Neuronal stem cell (in vitro differentiated cells): ENCODE results near the gene FGD1. TPM values are rescaled to one million over a fixed set of nuclear protein-coding genes. Genes with fewer than 3 reads are reported as not detected.
A peak's percentile ranks its signal among the peaks of the same experiment; 100 is the strongest.
"Not testable (repeated sequence)": the region's sequence is repeated elsewhere in the genome, so short reads cannot be mapped to it uniquely, and the experiment has no call there.

Source experiments
- DNase-seq: peaks from one replicate; pipeline ENCODE4 v3.0.0-alpha.2; 2013; ENCODE audit warnings: low spot score
- H2AFZ ChIP-seq: one replicate; pipeline ENCODE4 v1.6.1; 2013; ENCODE audit warnings: mild to moderate bottlenecking, low read length, inconsistent platforms
- H2AK5ac ChIP-seq: 2 replicates; pipeline ENCODE4 v1.6.1; 2013; ENCODE audit warnings: low read depth, mild to moderate bottlenecking, inconsistent platforms, low read length, moderate library complexity, mixed read lengths
- H2BK120ac ChIP-seq: 2 replicates; pipeline ENCODE4 v1.6.1; 2013; ENCODE audit warnings: low read depth, mild to moderate bottlenecking, inconsistent platforms, low read length, moderate library complexity, mixed read lengths
- H2BK12ac ChIP-seq: one replicate; pipeline ENCODE4 v1.6.1; 2013; ENCODE audit warnings: low read length, inconsistent platforms
- H2BK15ac ChIP-seq: 2 replicates; pipeline ENCODE4 v1.6.1; 2013; ENCODE audit warnings: mild to moderate bottlenecking, low read length, inconsistent platforms, mixed read lengths
- H2BK5ac ChIP-seq: one replicate; pipeline ENCODE4 v1.6.1; 2013; ENCODE audit warnings: inconsistent platforms, mild to moderate bottlenecking, low read length, moderate library complexity
- H3K14ac ChIP-seq: one replicate; pipeline ENCODE4 v1.6.1; 2013; ENCODE audit warnings: low read length, inconsistent platforms
- H3K18ac ChIP-seq: 2 replicates; pipeline ENCODE4 v1.6.1; 2013; ENCODE audit warnings: low read length, inconsistent platforms
- H3K23ac ChIP-seq: 2 replicates; pipeline ENCODE4 v1.6.1; 2013; ENCODE audit warnings: low read depth, mild to moderate bottlenecking, mixed read lengths, low read length, inconsistent platforms; ENCODE audit not compliant: poor library complexity
- H3K27ac ChIP-seq: replicated peaks from 3 replicates; pipeline ENCODE4 v1.5.1; 2013; ENCODE audit warnings: low read length, inconsistent platforms
- H3K27me3 ChIP-seq, 3 experiments: 2 replicates each; pipeline ENCODE4 v1.6.1; 2013; ENCODE audit warnings: low read length in 3 of 3, mild to moderate bottlenecking in 2 of 3, inconsistent platforms in 1 of 3, low read depth in 1 of 3, mixed read lengths in 1 of 3, moderate library complexity in 1 of 3; ENCODE audit not compliant: control insufficient read depth in 3 of 3, insufficient read depth in 3 of 3
- H3K36me3 ChIP-seq, 2 donors: replicated peaks in 1 of 2; 2 replicates each; pipeline ENCODE4 v1.6.1; 2013; ENCODE audit warnings: low read length in 2 of 2; ENCODE audit not compliant: control insufficient read depth in 2 of 2, insufficient read depth in 2 of 2
- H3K4ac ChIP-seq: 2 replicates; pipeline ENCODE4 v1.6.1; 2013; ENCODE audit warnings: inconsistent platforms, mild to moderate bottlenecking, low read length, moderate library complexity
- H3K4me1 ChIP-seq, 2 donors: 1 replicate in 1 of 2; 2 replicates in 1 of 2; pipeline ENCODE4 v1.6.1; 2013; ENCODE audit warnings: low read length in 2 of 2, low read depth in 1 of 2; ENCODE audit not compliant: control insufficient read depth in 2 of 2, insufficient read depth in 1 of 2
- H3K4me2 ChIP-seq: one replicate; pipeline ENCODE4 v1.6.1; 2013; ENCODE audit warnings: mild to moderate bottlenecking, low read length, inconsistent platforms; ENCODE audit not compliant: insufficient read depth, poor library complexity, severe bottlenecking
- H3K4me3 ChIP-seq, 2 donors: 2 replicates each; pipeline ENCODE4 v1.5.1; 2013; ENCODE audit warnings: low read length in 2 of 2, mild to moderate bottlenecking in 2 of 2, inconsistent platforms in 1 of 2, moderate library complexity in 1 of 2
- H3K79me1 ChIP-seq: one replicate; pipeline ENCODE4 v1.6.1; 2013; ENCODE audit warnings: low read depth, mild to moderate bottlenecking, inconsistent platforms, low read length, moderate library complexity
- H3K9ac ChIP-seq: one replicate; pipeline ENCODE4 v1.6.1; 2013; ENCODE audit warnings: mild to moderate bottlenecking, low read depth, low read length, inconsistent platforms; ENCODE audit not compliant: poor library complexity
- H3K9me3 ChIP-seq, 2 donors: replicated peaks in 1 of 2; 2 replicates each; pipeline versions ENCODE3 to v1.6.1; 2013; ENCODE audit warnings: low read length in 2 of 2, mild to moderate bottlenecking in 2 of 2, inconsistent platforms in 1 of 2, low read depth in 1 of 2, mixed read lengths in 1 of 2, moderate library complexity in 1 of 2; ENCODE audit not compliant: control insufficient read depth in 2 of 2, insufficient read depth in 1 of 2
- H4K8ac ChIP-seq: one replicate; pipeline ENCODE4 v1.6.1; 2013; ENCODE audit warnings: low read depth, mild to moderate bottlenecking, inconsistent platforms, low read length, moderate library complexity
- H4K91ac ChIP-seq: one replicate; pipeline ENCODE4 v1.6.1; 2013; ENCODE audit warnings: low read length, low read depth, mild to moderate bottlenecking, inconsistent platforms; ENCODE audit not compliant: poor library complexity
- WGBS, 2 donors: extraction: QIAGEN DNeasy Blood & Tissue Kit; methylation state at CpG; one replicate each; pipeline ENCODE4 v1.1.7; 2013; ENCODE audit warnings: missing lambda C conversion rate in 2 of 2, mixed read lengths in 1 of 2; ENCODE audit not compliant: insufficient read length in 2 of 2, insufficient replicate concordance in 1 of 2; ENCODE audit errors: extremely low coverage in 2 of 2; 5-methylcytosine and 5-hydroxymethylcytosine counted together
- polyA plus RNA-seq, 2 experiments: library from polyadenylated mRNA; stranded (reverse); fragments of 200-250 nt; gene quantifications; one replicate each; pipeline ENCODE4 v1.2.3, GENCODE V29; 2013

The FGD1 gene
- polyA plus RNA-seq (2013, experiment 1 of 2): 26.3 TPM
- 26.3 TPM for polyA plus RNA-seq (2013, experiment 2 of 2)

GRCh38 chrX:54495814-54496516 lies at the start of gene FGD1:
Gene FGD1 (minus strand): TSS chrX:54496234. CDS start chrX:54495432, 802 bp downstream.
- Histone ChIP-seq H3K9ac (peak within 1 kb of the TSS; percentile 83), H4K8ac (no peak within 1 kb of the TSS), H3K79me1 (no peaks in the 10 kb centered on the region), H2BK15ac (no peak within 1 kb of the TSS), H2BK120ac (no peak within 1 kb of the TSS), H3K18ac (peak within 1 kb of the TSS; percentile 96), H2AFZ (peak within 1 kb of the TSS; percentile 90), H3K23ac (no peak within 1 kb of the TSS), H3K4ac (no peak within 1 kb of the TSS), H3K9me3 (no peaks in the 10 kb centered on the region), H2AK5ac (no peak within 1 kb of the TSS), H3K4me3 (peak within 1 kb of the TSS; percentile 62 to 92), H3K4me2 (peak within 1 kb of the TSS; percentile 47), H3K27me3 (no peaks in the 10 kb centered on the region), H3K14ac (no peak within 1 kb of the TSS), H2BK5ac (no peak within 1 kb of the TSS), H3K4me1 (peaks cover 4 to 18% of the 10 kb centered on the region in 2 donors), H3K36me3 (peaks cover 0 to under 1% of the 10 kb centered on the region in 2 donors), H4K91ac (no peak within 1 kb of the TSS), H3K27ac (peak within 1 kb of the TSS; percentile 85), H2BK12ac (no peak within 1 kb of the TSS)
- WGBS, 2 donors: no CpG with 5 or more reads among the region's 51 CpGs
- DNase-seq: peak; percentile 56

GRCh38 chrX:54542239-54542638 lies 46.2 kb upstream of the FGD1 start:
- no CpG with 5 or more reads among the region's 4 CpGs for WGBS, 2 donors
- peaks cover 19 to 87% of the 10 kb centered on the region in 2 donors for H3K36me3 ChIP-seq
- not testable (repeated sequence) for H4K91ac ChIP-seq

GRCh38 chrX:54540289-54540688 lies 44.3 kb upstream of the FGD1 start:
- Histone ChIP-seq H3K14ac (no peak overlapping the region), H4K91ac (no peak overlapping the region), H3K4me3 (no peak overlapping the region), H4K8ac (no peak overlapping the region), H3K27ac (no peak overlapping the region), H3K18ac (no peak overlapping the region), H3K4ac (no peak overlapping the region), H3K9ac (no peak overlapping the region), H3K36me3 (peaks cover 19 to 77% of the 10 kb centered on the region in 2 donors), H2BK12ac (no peak overlapping the region), H3K4me2 (no peak overlapping the region), H3K23ac (no peak overlapping the region), H2BK120ac (no peak overlapping the region), H3K4me1 (no peaks in the 10 kb centered on the region), H2BK5ac (no peak overlapping the region), H2AFZ (no peak overlapping the region), H3K9me3 (no peaks in the 10 kb centered on the region), H3K79me1 (no peaks in the 10 kb centered on the region), H2AK5ac (no peak overlapping the region), H3K27me3 (no peaks in the 10 kb centered on the region), H2BK15ac (no peak overlapping the region)
- no peak for DNase-seq
- WGBS, 2 donors: no CpG with 5 or more reads among the region's 4 CpGs

More at GRCh38 chrX:54542239-54542638, 46.2 kb upstream of the FGD1 start:
- H2BK120ac ChIP-seq, H3K9me3 ChIP-seq, DNase-seq, H3K18ac ChIP-seq, H3K27ac ChIP-seq, H2BK15ac ChIP-seq, H2BK5ac ChIP-seq, H2AK5ac ChIP-seq, H3K9ac ChIP-seq, H3K4me3 ChIP-seq, H3K4me1 ChIP-seq, H2AFZ ChIP-seq, H3K23ac ChIP-seq, H3K4ac ChIP-seq, H2BK12ac ChIP-seq, H3K79me1 ChIP-seq, H3K14ac ChIP-seq, H4K8ac ChIP-seq, H3K4me2 ChIP-seq, H3K27me3 ChIP-seq: not testable (repeated sequence)

GRCh38 chrX:54534271-54534670 lies 38.2 kb upstream of the FGD1 start:
- no peak overlapping the region for H3K4me2 ChIP-seq
- H3K23ac ChIP-seq: no peak overlapping the region
- H2BK15ac ChIP-seq: no peak overlapping the region
- peaks cover 1 to 56% of the 10 kb centered on the region in 2 donors for H3K36me3 ChIP-seq
- H3K9ac ChIP-seq: no peak overlapping the region
- H3K79me1 ChIP-seq: peaks cover 2% of the 10 kb centered on the region
- no peak overlapping the region for H4K8ac ChIP-seq
- H3K27ac ChIP-seq: no peak overlapping the region
- no peaks in the 10 kb centered on the region for H3K27me3 ChIP-seq
- H3K4me1 ChIP-seq: peaks cover 0 to 6% of the 10 kb centered on the region in 2 donors
- no peak overlapping the region for H3K4me3 ChIP-seq
- no peak overlapping the region for H3K4ac ChIP-seq
- no peak overlapping the region for H3K18ac ChIP-seq
- H2BK12ac ChIP-seq: no peak overlapping the region
- H2AK5ac ChIP-seq: no peak overlapping the region
- H2BK5ac ChIP-seq: no peak overlapping the region
- H2AFZ ChIP-seq: no peak overlapping the region
- DNase-seq: no peak
- H2BK120ac ChIP-seq: no peak overlapping the region
- no CpG with 5 or more reads among the region's 4 CpGs for WGBS, 2 donors
- H3K9me3 ChIP-seq: no peaks in the 10 kb centered on the region
- H3K14ac ChIP-seq: no peak overlapping the region
- H4K91ac ChIP-seq: no peak overlapping the region
